ENCODE measurements around the gene IPPK. TPM values are rescaled to one million over a fixed set of nuclear protein-coding genes. Genes with fewer than 3 reads are reported as not detected.

IPPK gene
- total RNA-seq, 1 experiment from 2014 or later: 15.4 TPM

DNA sequence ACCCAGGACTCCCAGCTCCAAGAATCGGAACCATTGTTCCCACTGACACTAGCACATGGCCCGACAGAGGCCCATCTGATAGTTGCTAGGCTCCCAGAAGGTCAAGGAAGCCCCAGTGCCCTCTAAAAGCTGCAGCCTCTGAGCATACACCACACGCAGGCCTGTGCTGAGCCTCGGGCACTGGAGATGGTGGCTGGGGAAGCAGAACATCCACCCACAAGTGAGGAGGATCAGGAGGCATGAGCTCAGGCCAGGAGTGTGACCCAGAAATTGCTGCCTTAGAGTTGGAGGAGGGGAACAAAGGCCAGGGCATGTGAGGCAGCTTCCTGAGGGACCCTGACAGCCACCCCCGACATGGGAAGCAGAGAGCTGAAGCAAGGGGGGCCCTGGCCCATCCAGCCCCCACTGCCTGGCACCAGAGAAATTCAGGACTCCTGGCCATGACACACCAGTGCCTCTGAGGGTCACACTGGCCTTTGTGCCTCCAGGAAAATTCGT, 21.4 kb downstream of the IPPK start:
- Histone ChIP-seq H3K27ac (ENCODE audit: low read depth, low read length) (no peak overlapping the region), H3K9me3 (ENCODE audit: control insufficient read depth in 1 of 2, insufficient read depth in 1 of 2, low read depth in 1 of 2, low read length in 2 of 2) (no peaks in the 10 kb centered on the region), H3K4me3 (replicated peaks in 1 of 2; ENCODE audit: low read depth in 1 of 2, low read length in 2 of 2) (no peak overlapping the region), H3K27me3 (ENCODE audit: insufficient read depth, low read length) (no peaks in the 10 kb centered on the region), H2AFZ (ENCODE audit: low read depth, low read length, poor library complexity, severe bottlenecking) (no peak overlapping the region), H3K4me1 (ENCODE audit: control insufficient read depth in 1 of 2, insufficient read depth in 2 of 2, low read length in 2 of 2) (no peaks in the 10 kb centered on the region), H3K79me2 (ENCODE audit: insufficient read depth, low read length) (peaks cover 10% of the 10 kb centered on the region; the same call in 1 of the 2 replicates), H3K9ac (ENCODE audit: low read length) (no peak overlapping the region), H4K20me1 (ENCODE audit: insufficient read depth) (no peaks in the 10 kb centered on the region), H3K9me2 (ENCODE audit: insufficient read depth) (no peaks in the 10 kb centered on the region), H3K4me2 (ENCODE audit: low read length) (no peak overlapping the region), H3K36me3 (ENCODE audit: control insufficient read depth in 1 of 2, insufficient read depth in 2 of 2, low read length in 2 of 2) (peaks cover 10 to 23% of the 10 kb centered on the region in 2 experiments; a peak in 3 of 4 replicates)
- no TSS peak for BruUV-seq (replicated peaks)
- TF ChIP-seq ZBTB33 (IDR thresholded peaks at IDR 0.05; ENCODE audit: extremely low read depth, insufficient replicate concordance, low read length) (no peak), CBX3 (IDR thresholded peaks at IDR 0.05; ENCODE audit: low read depth) (no peak), SRF (IDR thresholded peaks at IDR 0.05; ENCODE audit: low read depth) (no peak), JUND (IDR thresholded peaks at IDR 0.05) (no peak), EGR1 (IDR thresholded peaks at IDR 0.05; ENCODE audit: low read depth) (no peak), ZFX (IDR thresholded peaks at IDR 0.05) (no peak), ZNF274 (IDR thresholded peaks at IDR 0.05; ENCODE audit: low read depth, low read length) (no peak), EZH2 (IDR thresholded peaks at IDR 0.05) (no peak), SP1 (IDR thresholded peaks at IDR 0.05; ENCODE audit: low read depth) (no peak), SIN3A (IDR thresholded peaks at IDR 0.05; ENCODE audit: low read depth) (no peak), YY1 (IDR thresholded peaks at IDR 0.05; ENCODE audit: extremely low read depth, insufficient replicate concordance, low read depth, low read length) (no peak), POLR2A (IDR thresholded peaks at IDR 0.05; ENCODE audit: borderline replicate concordance, extremely low read depth, insufficient read depth, insufficient read length) (no peak), RAD21 (IDR thresholded peaks at IDR 0.05; ENCODE audit: low read depth) (no peak)
- TF ChIP-seq, protein P1, sequence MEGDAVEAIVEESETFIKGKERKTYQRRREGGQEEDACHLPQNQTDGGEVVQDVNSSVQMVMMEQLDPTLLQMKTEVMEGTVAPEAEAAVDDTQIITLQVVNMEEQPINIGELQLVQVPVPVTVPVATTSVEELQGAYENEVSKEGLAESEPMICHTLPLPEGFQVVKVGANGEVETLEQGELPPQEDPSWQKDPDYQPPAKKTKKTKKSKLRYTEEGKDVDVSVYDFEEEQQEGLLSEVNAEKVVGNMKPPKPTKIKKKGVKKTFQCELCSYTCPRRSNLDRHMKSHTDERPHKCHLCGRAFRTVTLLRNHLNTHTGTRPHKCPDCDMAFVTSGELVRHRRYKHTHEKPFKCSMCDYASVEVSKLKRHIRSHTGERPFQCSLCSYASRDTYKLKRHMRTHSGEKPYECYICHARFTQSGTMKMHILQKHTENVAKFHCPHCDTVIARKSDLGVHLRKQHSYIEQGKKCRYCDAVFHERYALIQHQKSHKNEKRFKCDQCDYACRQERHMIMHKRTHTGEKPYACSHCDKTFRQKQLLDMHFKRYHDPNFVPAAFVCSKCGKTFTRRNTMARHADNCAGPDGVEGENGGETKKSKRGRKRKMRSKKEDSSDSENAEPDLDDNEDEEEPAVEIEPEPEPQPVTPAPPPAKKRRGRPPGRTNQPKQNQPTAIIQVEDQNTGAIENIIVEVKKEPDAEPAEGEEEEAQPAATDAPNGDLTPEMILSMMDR (IDR thresholded peaks at IDR 0.05 in 2 of 3, conservative IDR thresholded peaks at IDR 0.05 in 1 of 3; ENCODE audit: borderline replicate concordance in 1 of 3, insufficient read depth in 1 of 3, low read depth in 2 of 3, low read length in 2 of 3): no peak
- TF ChIP-seq, protein P2, sequence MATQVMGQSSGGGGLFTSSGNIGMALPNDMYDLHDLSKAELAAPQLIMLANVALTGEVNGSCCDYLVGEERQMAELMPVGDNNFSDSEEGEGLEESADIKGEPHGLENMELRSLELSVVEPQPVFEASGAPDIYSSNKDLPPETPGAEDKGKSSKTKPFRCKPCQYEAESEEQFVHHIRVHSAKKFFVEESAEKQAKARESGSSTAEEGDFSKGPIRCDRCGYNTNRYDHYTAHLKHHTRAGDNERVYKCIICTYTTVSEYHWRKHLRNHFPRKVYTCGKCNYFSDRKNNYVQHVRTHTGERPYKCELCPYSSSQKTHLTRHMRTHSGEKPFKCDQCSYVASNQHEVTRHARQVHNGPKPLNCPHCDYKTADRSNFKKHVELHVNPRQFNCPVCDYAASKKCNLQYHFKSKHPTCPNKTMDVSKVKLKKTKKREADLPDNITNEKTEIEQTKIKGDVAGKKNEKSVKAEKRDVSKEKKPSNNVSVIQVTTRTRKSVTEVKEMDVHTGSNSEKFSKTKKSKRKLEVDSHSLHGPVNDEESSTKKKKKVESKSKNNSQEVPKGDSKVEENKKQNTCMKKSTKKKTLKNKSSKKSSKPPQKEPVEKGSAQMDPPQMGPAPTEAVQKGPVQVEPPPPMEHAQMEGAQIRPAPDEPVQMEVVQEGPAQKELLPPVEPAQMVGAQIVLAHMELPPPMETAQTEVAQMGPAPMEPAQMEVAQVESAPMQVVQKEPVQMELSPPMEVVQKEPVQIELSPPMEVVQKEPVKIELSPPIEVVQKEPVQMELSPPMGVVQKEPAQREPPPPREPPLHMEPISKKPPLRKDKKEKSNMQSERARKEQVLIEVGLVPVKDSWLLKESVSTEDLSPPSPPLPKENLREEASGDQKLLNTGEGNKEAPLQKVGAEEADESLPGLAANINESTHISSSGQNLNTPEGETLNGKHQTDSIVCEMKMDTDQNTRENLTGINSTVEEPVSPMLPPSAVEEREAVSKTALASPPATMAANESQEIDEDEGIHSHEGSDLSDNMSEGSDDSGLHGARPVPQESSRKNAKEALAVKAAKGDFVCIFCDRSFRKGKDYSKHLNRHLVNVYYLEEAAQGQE (IDR thresholded peaks at IDR 0.05; ENCODE audit: low read depth): no peak
- TF ChIP-seq, protein P3, sequence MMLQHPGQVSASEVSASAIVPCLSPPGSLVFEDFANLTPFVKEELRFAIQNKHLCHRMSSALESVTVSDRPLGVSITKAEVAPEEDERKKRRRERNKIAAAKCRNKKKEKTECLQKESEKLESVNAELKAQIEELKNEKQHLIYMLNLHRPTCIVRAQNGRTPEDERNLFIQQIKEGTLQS (IDR thresholded peaks at IDR 0.05): no peak
- no peak for DNase-seq (ENCODE audit: low read depth, low spot score)
- ATAC-seq: no peak
- ChIA-PET RAD21 (ENCODE audit: low non-redundant PET in 1 of 2, low total read pairs in 2 of 2, uncharacterized antibody in 2 of 2, unreplicated experiment in 2 of 2) (no interaction called here), POLR2A (no interaction called here), CTCF (no interaction called here)
- intact Hi-C loops (cut with micrococcal nuclease): no loop called here

Data from HCT116 (cell line).